Measurements from ENCODE around the gene SPEN.

GRCh38 chr1:15931884-15932283, 84.4 kb downstream of the SPEN start:
- TF ChIP-seq CBX2 (IDR thresholded peaks at IDR 0.05; ENCODE audit: low read depth, low read length) (no peak), CBX2 (CRISPR knock-in tag; IDR thresholded peaks at IDR 0.05; ENCODE audit: low read depth) (no peak), TGIF2 (CRISPR knock-in tag; IDR thresholded peaks at IDR 0.05) (no peak), ARID5B (CRISPR knock-in tag; IDR thresholded peaks at IDR 0.05) (no peak), ZBTB33 (CRISPR knock-in tag; IDR thresholded peaks at IDR 0.05) (no peak), LBX2 (CRISPR knock-in tag; IDR thresholded peaks at IDR 0.05; ENCODE audit: borderline replicate concordance) (no peak), POLR2AphosphoS5 (IDR thresholded peaks at IDR 0.05; ENCODE audit: low read depth, low read length) (no peak), ADNP (CRISPR knock-in tag; IDR thresholded peaks at IDR 0.05) (no peak)
